ENCODE data around the gene RND2.

The RND2 gene

DNA sequence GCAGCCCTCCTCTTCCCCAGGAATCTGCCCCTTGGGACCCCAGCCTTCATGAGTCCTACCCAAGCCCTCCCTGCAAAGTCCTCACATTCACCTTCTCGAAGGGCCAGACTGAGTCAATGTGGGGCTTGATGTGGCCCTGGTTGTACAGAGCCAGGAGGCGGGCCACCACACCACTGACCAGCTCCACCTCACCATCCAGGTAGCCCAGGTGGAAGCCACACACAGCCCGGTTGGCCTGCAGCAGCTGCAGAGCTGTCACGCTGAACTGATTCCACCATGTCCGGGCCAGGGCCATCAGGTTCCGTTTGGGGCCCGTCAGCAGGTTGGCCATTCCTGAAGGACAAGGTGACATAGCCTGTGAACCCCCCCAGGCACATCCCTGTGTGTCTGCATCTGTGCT is 8.8 kb upstream of the RND2 start:
- DNase-seq (ENCODE audit: low read depth), result no peak
- TF ChIP-seq, protein P1, sequence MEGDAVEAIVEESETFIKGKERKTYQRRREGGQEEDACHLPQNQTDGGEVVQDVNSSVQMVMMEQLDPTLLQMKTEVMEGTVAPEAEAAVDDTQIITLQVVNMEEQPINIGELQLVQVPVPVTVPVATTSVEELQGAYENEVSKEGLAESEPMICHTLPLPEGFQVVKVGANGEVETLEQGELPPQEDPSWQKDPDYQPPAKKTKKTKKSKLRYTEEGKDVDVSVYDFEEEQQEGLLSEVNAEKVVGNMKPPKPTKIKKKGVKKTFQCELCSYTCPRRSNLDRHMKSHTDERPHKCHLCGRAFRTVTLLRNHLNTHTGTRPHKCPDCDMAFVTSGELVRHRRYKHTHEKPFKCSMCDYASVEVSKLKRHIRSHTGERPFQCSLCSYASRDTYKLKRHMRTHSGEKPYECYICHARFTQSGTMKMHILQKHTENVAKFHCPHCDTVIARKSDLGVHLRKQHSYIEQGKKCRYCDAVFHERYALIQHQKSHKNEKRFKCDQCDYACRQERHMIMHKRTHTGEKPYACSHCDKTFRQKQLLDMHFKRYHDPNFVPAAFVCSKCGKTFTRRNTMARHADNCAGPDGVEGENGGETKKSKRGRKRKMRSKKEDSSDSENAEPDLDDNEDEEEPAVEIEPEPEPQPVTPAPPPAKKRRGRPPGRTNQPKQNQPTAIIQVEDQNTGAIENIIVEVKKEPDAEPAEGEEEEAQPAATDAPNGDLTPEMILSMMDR (IDR thresholded peaks at IDR 0.05; ENCODE audit: low read depth, low read length, missing control alignments), result no peak
- H3K4me3 ChIP-seq (ENCODE audit: low read depth, low read length), result no peak overlapping the region

DNA sequence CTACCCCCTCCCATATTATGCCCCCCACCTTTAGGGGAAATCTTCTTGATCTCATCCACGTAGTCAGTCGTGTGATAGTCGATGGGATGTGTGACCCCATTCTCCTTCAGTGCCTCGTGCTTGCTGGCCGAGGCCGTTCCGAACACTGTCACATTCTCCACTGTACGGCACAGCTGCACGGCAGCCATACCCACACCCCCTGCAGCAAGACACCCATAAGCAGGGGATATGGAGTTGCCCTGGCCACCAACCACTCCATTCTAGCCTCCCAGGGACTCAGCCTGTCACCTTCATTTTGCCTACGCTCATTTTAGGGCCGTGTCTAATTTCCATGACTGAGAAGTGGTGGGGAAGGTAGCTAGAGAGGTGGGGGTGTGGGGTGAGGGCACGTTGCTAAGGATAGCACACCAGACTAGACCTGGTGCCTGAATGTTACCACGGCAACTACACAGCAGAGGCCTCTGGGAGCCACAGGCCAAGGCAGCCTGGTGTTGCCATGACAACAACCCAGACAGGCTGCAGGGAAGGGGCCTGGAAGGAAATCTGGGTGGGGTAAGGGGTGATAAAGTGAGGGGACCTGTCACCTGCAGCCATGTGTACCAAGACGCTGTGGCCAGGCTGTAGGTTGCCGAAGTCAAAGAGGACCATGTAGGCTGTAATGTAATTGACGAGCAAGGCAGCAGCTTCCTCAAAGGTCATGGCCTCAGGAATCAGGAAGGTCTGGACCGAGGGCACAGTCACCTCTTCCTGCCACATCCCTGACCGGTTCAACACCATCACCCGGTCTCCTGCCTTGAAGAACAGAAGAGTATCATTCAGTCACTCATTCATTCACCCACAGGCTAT is 6.8 kb upstream of the RND2 start:
- no peak for DNase-seq (ENCODE audit: low read depth)
- H3K4me3 ChIP-seq (ENCODE audit: low read depth, low read length), result no peak overlapping the region
- TF ChIP-seq, protein P1 (IDR thresholded peaks at IDR 0.05; ENCODE audit: low read depth, low read length, missing control alignments), result no peak

DNA sequence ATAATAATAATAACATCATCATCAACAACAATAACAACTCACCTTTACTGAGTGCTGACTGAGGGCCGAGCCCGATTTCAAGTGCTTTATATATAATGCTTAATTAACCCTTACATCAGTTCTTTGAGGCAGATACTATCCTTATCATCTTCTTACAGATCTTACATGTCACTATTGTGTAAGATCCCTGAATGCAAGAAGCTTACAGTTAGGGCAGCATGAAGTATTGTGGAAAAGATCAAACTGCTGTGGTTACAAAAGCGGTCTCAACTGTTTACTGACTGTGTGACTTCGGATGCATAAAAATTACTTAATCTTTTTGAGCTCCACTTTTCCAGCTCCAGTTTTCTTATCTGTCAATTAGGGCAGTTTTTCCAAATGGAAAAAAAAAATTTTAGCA is 6.1 kb upstream of the RND2 start:
- TF ChIP-seq, protein P1 (IDR thresholded peaks at IDR 0.05; ENCODE audit: low read depth, low read length, missing control alignments), result no peak
- DNase-seq (ENCODE audit: low read depth), result no peak

DNA sequence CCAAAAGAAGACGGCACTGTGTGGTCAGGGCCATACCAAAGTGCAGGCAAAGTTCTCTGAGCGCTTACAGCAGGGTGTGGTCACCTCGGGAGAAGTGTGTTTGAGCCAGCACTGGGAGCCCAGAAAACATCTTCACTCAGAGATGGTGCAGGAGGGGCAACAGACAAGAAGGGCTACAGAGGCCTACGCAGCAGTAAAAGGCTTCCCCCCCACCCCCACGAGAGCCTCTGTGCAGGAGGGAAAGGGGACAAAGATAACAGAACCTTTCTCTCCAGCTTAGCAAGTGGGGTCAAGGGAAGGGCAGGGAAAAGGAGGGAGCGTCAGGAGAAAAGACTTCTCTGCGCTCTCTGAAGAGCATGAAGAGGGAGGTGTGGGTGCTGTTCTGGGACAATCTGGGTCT is 5.6 kb upstream of the RND2 start:
- no peak overlapping the region for H3K4me3 ChIP-seq (ENCODE audit: low read depth, low read length)
- TF ChIP-seq, protein P1 (IDR thresholded peaks at IDR 0.05; ENCODE audit: low read depth, low read length, missing control alignments), result no peak
- no peak for DNase-seq (ENCODE audit: low read depth)

More for the DNA sequence above, 6.1 kb upstream of the RND2 start:
- H3K4me3 ChIP-seq (ENCODE audit: low read depth, low read length), result no peak overlapping the region

DNA sequence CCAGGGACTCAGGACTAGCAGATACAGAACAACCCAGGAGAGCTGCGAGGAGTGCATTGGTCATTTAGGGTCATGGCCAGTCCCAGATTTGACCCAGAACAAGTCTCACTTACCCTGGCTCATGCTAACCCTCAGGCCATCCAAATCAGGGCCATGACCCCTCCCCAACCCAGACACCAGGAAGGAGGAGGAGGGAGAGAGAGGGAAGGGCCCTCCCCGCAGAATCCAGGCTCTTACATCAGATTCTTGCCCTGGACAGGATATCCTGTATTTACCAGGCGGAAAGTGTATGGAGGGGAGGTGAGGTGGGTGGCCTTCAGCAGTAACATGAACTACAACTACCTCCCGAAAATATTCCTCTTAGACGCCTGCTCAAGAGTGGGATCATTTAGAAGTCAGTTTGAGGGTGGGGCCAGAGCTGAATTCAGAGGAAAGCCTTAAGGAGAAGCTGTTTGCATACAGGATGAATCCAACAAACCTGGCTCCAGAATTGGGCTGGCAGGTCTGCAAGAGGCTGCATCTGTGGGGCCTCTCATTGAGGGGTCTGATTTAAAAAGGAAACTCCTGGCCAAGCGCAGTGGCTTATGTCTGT is 4.9 kb upstream of the RND2 start:
- no peak for DNase-seq (ENCODE audit: low read depth)
- no peak overlapping the region for H3K4me3 ChIP-seq (ENCODE audit: low read depth, low read length)
- TF ChIP-seq, protein P1 (IDR thresholded peaks at IDR 0.05; ENCODE audit: low read depth, low read length, missing control alignments), result no peak

DNA sequence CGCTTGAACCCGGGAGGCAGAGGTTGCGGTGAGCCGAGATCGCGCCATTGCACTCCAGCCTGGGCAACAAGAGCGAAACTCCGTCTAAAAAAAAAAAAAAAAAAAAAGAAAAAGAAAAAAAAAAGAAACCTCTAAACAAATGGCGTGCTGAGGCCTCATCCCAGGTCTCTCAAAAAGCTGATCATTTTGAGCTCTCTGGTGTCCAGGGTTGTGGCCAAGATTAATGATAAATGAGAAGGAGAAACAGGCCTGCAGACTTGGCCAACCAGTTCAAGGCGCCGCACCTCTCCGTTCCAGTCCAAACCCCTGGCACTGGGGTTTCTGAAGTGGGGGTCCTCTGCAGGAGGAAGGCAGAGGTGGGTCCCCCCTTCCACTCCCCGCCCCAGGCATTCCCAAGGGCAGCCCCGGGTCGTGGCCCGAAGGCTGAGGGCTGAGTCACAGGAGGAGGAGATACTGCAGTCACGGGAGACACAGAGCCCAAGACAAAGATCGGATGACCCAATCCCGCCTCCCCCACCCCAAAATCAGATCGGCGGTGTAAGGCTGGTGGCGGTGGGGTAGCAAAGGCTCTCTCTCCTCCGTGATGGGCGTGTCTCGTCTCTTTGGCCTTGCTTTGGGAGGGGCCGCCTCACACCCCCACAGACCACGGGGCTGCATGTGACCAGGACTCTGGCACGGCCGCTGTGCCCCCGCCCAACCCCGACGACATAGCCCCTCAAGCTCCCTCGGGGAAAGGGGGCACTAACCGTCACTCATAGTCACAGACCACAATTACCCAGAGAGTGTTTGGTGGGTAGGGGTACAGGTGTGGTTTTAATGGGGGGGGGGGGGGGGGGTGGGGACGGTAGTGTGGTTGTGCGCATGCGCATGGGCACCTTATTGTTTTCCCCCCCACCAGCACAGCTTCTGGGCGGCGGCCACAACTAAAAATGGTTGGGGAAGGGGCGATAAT is 4.0 kb upstream of the RND2 start:
- TF ChIP-seq, protein P1 (IDR thresholded peaks at IDR 0.05; ENCODE audit: low read depth, low read length, missing control alignments), result no peak
- no peak for DNase-seq (ENCODE audit: low read depth)
- H3K4me3 ChIP-seq (ENCODE audit: low read depth, low read length), result peak overlapping the region; percentile 82
